ENCODE measurements around the gene TBC1D3B. TPM values are rescaled to one million over a fixed set of nuclear protein-coding genes. Genes with fewer than 3 reads are reported as not detected.
"Not testable (repeated sequence)": the region's sequence is repeated elsewhere in the genome, so short reads cannot be mapped to it uniquely, and the experiment has no call there.

Gene TBC1D3B
- polyA plus RNA-seq, 1 donor = 7.1 TPM

GRCh38 chr17:36198831-36199465, 22.5 kb upstream of the TBC1D3B start:
- Histone ChIP-seq H3K9me3 (ENCODE audit: control insufficient read depth, low read depth, low read length) (no peaks in the 10 kb centered on the region), H3K27ac (ENCODE audit: low read length) (peak overlapping the region; percentile 23), H3K36me3 (ENCODE audit: control insufficient read depth, insufficient read depth, low read length) (no peaks in the 10 kb centered on the region), H3K27me3 (ENCODE audit: control insufficient read depth, insufficient read depth, low read length) (peaks cover 7% of the 10 kb centered on the region), H3K4me1 (ENCODE audit: control insufficient read depth, insufficient read depth, low read length) (peaks cover 3% of the 10 kb centered on the region), H3K4me3 (ENCODE audit: low read length) (no peak overlapping the region)
- DNase-seq = peak in 1 of 2 donors; percentile 73
- 57% methylated on average over 2 of the region's 7 CpGs for WGBS (ENCODE audit: insufficient coverage, low lambda C conversion rate)

DNA sequence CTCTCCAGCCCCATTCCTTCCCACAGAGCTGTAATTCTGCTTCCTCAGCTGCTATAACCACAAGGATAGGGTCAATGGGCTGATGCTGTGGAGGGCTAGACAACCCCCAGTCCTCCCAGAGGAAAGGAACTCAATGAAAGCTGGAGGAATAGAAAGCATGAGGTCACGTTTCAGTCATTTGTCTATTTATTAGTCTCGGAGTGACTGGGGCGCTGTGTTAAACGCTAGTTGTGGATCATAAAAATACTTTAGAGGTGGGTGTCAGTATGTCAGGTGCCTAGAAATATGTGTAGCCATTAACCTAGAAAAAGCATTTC, 20.9 kb upstream of the TBC1D3B start:
- H3K9me3 ChIP-seq (ENCODE audit: control insufficient read depth, low read depth, low read length) = no peaks in the 10 kb centered on the region
- no peaks in the 10 kb centered on the region for H3K36me3 ChIP-seq (ENCODE audit: control insufficient read depth, insufficient read depth, low read length)
- peaks cover 7% of the 10 kb centered on the region for H3K27me3 ChIP-seq (ENCODE audit: control insufficient read depth, insufficient read depth, low read length)
- peaks cover 3% of the 10 kb centered on the region for H3K4me1 ChIP-seq (ENCODE audit: control insufficient read depth, insufficient read depth, low read length)
- no peak overlapping the region for H3K4me3 ChIP-seq (ENCODE audit: low read length)
- WGBS (ENCODE audit: insufficient coverage, low lambda C conversion rate) = 17% methylated on average over 2 of the region's 4 CpGs
- H3K27ac ChIP-seq (ENCODE audit: low read length) = no peak overlapping the region
- peak in 1 of 2 donors; percentile 56 for DNase-seq

- Histone ChIP-seq H3K9me3 (ENCODE audit: control insufficient read depth, low read depth, low read length) (no peaks in the 10 kb centered on the region), H3K4me3 (ENCODE audit: low read length) (no peak overlapping the region), H3K4me1 (ENCODE audit: control insufficient read depth, insufficient read depth, low read length) (peaks cover 3% of the 10 kb centered on the region), H3K27ac (ENCODE audit: low read length) (no peak overlapping the region), H3K36me3 (ENCODE audit: control insufficient read depth, insufficient read depth, low read length) (no peaks in the 10 kb centered on the region), H3K27me3 (ENCODE audit: control insufficient read depth, insufficient read depth, low read length) (peaks cover 7% of the 10 kb centered on the region)
- whole genome bisulfite sequencing (ENCODE audit: insufficient coverage, low lambda C conversion rate) = 100% methylated on average over 1 of the region's 3 CpGs
- DNase-seq = no peak
Measured at GRCh38 chr17:36196131-36196486, 19.7 kb upstream of the TBC1D3B start.

GRCh38 chr17:36195434-36196130, 19.1 kb upstream of the TBC1D3B start:
- H3K27ac ChIP-seq (ENCODE audit: low read length) = no peak overlapping the region

DNA sequence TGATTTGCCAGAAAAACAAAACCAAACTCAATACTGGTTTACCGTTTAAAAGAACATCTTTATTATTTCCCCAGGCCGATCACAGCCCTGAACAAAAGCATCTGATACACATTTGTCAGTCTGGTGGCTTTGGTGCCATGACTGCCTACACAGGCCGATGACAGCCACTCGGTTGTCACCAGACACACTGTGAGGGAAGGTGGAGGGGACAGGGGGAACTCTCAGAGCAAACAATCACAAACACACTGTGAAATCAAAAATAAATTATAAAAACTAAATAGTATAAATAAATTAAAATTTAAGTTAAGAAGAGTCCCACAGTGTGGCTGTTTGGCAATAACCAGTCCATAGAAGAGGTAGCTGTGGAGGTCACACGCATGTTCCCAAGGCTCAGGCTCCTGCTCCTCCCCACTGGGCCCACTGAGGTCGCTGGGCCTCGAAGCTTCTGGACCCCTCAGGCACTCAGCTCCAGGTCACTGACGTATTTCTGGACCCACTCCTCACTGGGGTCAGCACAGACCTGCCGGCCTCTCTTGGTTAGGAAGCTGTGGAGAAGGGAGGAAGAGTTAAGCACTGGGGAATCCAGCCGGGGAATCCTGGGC, 18.5 kb upstream of the TBC1D3B start:
- H3K27me3 ChIP-seq (ENCODE audit: control insufficient read depth, insufficient read depth, low read length); DNase-seq; H3K9me3 ChIP-seq (ENCODE audit: control insufficient read depth, low read depth, low read length); H3K36me3 ChIP-seq (ENCODE audit: control insufficient read depth, insufficient read depth, low read length); H3K4me3 ChIP-seq (ENCODE audit: low read length); H3K4me1 ChIP-seq (ENCODE audit: control insufficient read depth, insufficient read depth, low read length); H3K27ac ChIP-seq (ENCODE audit: low read length): not testable (repeated sequence)
- WGBS (ENCODE audit: insufficient coverage, low lambda C conversion rate) = 95% methylated on average over 4 of the region's 10 CpGs

More at GRCh38 chr17:36195434-36196130, 19.1 kb upstream of the TBC1D3B start:
- H3K9me3 ChIP-seq (ENCODE audit: control insufficient read depth, low read depth, low read length) = no peaks in the 10 kb centered on the region
- DNase-seq = no peak
- 94% methylated on average over 2 of the region's 10 CpGs for WGBS (ENCODE audit: insufficient coverage, low lambda C conversion rate)
- H3K4me1 ChIP-seq (ENCODE audit: control insufficient read depth, insufficient read depth, low read length) = peaks cover 3% of the 10 kb centered on the region
- H3K27me3 ChIP-seq (ENCODE audit: control insufficient read depth, insufficient read depth, low read length) = peaks cover 7% of the 10 kb centered on the region
- no peaks in the 10 kb centered on the region for H3K36me3 ChIP-seq (ENCODE audit: control insufficient read depth, insufficient read depth, low read length)
- no peak overlapping the region for H3K4me3 ChIP-seq (ENCODE audit: low read length)

DNA sequence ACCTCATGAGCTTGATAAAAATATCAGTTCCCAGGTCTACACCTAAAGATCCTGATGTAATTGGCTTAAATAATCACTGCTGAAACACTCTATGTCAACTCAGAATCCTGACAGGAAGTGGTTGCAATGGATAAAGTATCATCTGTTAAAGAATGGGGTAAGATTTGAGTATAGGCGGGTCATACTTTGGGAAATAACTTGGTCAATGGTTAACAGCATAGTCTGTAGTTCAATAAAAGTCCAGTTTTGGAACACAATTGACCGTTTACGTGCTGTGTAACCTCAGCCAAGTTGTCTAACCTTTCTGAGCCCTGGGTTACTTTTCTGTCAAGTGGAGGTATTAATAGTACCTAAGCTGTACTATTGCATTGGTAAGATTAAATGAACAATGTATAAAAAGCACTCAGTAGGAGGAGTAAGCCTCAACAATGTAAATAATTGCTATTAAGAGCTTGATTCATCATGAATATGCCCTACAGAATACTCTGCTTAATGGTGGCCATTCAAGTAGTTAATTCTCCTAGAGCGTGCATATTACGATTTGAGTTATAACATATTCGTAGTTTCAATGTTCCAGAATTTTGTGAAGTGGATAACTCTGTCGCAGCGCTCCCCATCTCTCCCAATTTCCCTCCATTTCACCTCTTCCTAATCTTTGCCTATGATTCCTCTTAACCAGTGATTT, 17.9 kb upstream of the TBC1D3B start:
- WGBS (ENCODE audit: insufficient coverage, low lambda C conversion rate) = 95% methylated on average over 5 of the region's 8 CpGs
- not testable (repeated sequence) for H3K4me1 ChIP-seq (ENCODE audit: control insufficient read depth, insufficient read depth, low read length); H3K4me3 ChIP-seq (ENCODE audit: low read length)

GRCh38 chr17:36193216-36193775, 16.9 kb upstream of the TBC1D3B start:
- Histone ChIP-seq H3K9me3 (ENCODE audit: control insufficient read depth, low read depth, low read length) (no peaks in the 10 kb centered on the region), H3K27me3 (ENCODE audit: control insufficient read depth, insufficient read depth, low read length) (peaks cover 7% of the 10 kb centered on the region), H3K4me1 (ENCODE audit: control insufficient read depth, insufficient read depth, low read length) (no peaks in the 10 kb centered on the region), H3K27ac (ENCODE audit: low read length) (no peak overlapping the region), H3K36me3 (ENCODE audit: control insufficient read depth, insufficient read depth, low read length) (no peaks in the 10 kb centered on the region), H3K4me3 (ENCODE audit: low read length) (no peak overlapping the region)
- no peak for DNase-seq
- WGBS (ENCODE audit: insufficient coverage, low lambda C conversion rate) = 26% methylated on average over 1 of the region's 1 CpG

More for the DNA sequence above, 17.9 kb upstream of the TBC1D3B start:
- not testable (repeated sequence) for H3K27me3 ChIP-seq (ENCODE audit: control insufficient read depth, insufficient read depth, low read length); DNase-seq; H3K27ac ChIP-seq (ENCODE audit: low read length); H3K9me3 ChIP-seq (ENCODE audit: control insufficient read depth, low read depth, low read length); H3K36me3 ChIP-seq (ENCODE audit: control insufficient read depth, insufficient read depth, low read length)

DNA sequence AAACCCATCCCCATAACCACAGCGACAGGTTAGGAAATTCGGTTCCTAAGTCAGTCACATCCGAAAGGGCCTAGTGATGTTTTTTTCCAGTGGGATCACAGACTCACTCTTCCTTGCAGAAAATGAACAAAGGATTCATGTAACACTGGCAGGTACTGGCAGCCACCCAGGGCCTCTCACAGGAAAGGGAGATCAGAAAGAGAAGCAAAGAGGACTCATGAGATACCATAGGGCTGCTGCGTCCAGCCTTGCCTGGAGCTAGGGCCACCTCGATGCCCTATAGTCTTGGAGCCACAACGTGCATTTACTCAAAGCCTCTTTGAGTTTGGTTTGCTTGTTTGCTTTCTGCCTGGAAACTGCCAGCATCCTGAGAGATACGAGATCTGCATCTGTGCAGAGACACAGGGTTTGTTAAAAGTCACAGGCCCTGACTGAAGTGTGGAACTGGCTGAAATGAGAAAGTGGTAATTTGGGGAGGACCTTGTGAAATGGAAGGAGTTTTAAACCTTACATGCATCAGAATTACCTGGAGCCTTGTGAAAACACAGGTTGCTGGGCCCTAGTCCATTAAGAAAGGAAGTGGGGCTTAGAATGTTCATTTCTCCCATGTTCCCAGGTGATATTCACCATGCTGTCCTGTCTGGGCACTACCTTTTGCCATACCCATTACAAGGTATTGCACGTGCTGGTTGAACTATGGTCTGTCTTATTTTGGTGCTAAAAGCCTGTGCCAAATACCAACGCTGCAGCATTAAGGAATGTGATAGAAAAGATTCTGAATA, 14.3 kb upstream of the TBC1D3B start:
- not testable (repeated sequence) for H3K36me3 ChIP-seq (ENCODE audit: control insufficient read depth, insufficient read depth, low read length); H3K4me1 ChIP-seq (ENCODE audit: control insufficient read depth, insufficient read depth, low read length)
- WGBS (ENCODE audit: insufficient coverage, low lambda C conversion rate) = 100% methylated on average over 2 of the region's 9 CpGs

DNA sequence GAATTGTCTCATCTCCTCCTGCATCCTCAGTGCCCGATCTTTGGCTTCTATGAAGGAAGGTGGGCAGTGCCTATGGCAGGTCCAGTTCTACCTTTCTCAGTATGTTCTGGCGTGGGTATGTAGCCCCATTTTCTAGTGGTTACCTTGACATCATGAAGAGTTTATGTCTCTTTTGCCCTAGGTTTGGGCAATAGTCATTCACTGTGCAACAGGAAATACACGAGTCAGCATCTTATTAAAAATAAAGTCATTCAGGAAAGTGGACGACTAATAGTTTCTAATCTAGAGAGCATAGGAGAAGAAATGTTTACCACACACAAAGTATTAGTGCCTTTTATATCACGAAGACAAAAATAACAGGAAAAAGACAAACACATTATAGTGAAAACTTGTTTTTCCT, 13.6 kb upstream of the TBC1D3B start:
- not testable (repeated sequence) for H3K36me3 ChIP-seq (ENCODE audit: control insufficient read depth, insufficient read depth, low read length); H3K27me3 ChIP-seq (ENCODE audit: control insufficient read depth, insufficient read depth, low read length); H3K9me3 ChIP-seq (ENCODE audit: control insufficient read depth, low read depth, low read length); DNase-seq; H3K4me1 ChIP-seq (ENCODE audit: control insufficient read depth, insufficient read depth, low read length); H3K4me3 ChIP-seq (ENCODE audit: low read length); H3K27ac ChIP-seq (ENCODE audit: low read length)
- WGBS (ENCODE audit: insufficient coverage, low lambda C conversion rate) = 98% methylated on average over 3 of the region's 5 CpGs

More for the DNA sequence above, 14.3 kb upstream of the TBC1D3B start:
- H3K27me3 ChIP-seq (ENCODE audit: control insufficient read depth, insufficient read depth, low read length); DNase-seq; H3K4me3 ChIP-seq (ENCODE audit: low read length); H3K27ac ChIP-seq (ENCODE audit: low read length); H3K9me3 ChIP-seq (ENCODE audit: control insufficient read depth, low read depth, low read length): not testable (repeated sequence)

DNA sequence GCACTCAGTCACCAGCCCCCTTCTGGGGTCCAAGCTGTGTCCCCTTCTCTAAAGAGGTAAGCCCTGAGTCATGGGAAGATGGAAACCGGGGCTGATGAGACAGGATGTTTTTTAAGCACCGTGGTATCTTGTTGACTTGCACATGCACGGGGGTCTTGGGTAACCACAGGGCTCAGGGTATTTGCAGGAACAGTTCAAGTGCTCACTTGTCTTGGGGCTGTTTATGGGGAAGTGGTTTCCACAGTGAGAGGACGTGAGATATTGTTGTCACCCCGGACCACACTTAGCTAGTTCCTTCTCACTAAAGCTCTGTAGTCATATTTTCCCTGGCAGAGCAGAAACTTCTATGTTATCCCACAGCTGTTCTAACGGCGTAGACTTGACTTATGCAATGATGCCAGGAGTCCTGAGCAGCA, 12.5 kb upstream of the TBC1D3B start:
- Histone ChIP-seq H3K27ac (ENCODE audit: low read length) (no peak overlapping the region), H3K4me3 (ENCODE audit: low read length) (no peak overlapping the region), H3K36me3 (ENCODE audit: control insufficient read depth, insufficient read depth, low read length) (no peaks in the 10 kb centered on the region), H3K27me3 (ENCODE audit: control insufficient read depth, insufficient read depth, low read length) (no peaks in the 10 kb centered on the region), H3K4me1 (ENCODE audit: control insufficient read depth, insufficient read depth, low read length) (no peaks in the 10 kb centered on the region), H3K9me3 (ENCODE audit: control insufficient read depth, low read depth, low read length) (no peaks in the 10 kb centered on the region)
- WGBS (ENCODE audit: insufficient coverage, low lambda C conversion rate) = 58% methylated on average over 3 of the region's 7 CpGs
- DNase-seq = peak in 1 of 2 donors; percentile 55
